Suppressor macrophage treated with lipopolysaccharide for 4 hours (primary cell): Measurements from ENCODE around the gene TBC1D5.

Experiments
- DNase-seq: peaks from one replicate; pipeline ENCODE4 v3.0.0-alpha.2; 2020

The TBC1D5 gene

GRCh38 chr3:17584066-17584465, 158.4 kb downstream of the TBC1D5 start:
- no peak for DNase-seq

- DNase-seq: no peak
These were observed 158.9 kb downstream of the TBC1D5 start for GRCh38 chr3:17583530-17583929.

DNA sequence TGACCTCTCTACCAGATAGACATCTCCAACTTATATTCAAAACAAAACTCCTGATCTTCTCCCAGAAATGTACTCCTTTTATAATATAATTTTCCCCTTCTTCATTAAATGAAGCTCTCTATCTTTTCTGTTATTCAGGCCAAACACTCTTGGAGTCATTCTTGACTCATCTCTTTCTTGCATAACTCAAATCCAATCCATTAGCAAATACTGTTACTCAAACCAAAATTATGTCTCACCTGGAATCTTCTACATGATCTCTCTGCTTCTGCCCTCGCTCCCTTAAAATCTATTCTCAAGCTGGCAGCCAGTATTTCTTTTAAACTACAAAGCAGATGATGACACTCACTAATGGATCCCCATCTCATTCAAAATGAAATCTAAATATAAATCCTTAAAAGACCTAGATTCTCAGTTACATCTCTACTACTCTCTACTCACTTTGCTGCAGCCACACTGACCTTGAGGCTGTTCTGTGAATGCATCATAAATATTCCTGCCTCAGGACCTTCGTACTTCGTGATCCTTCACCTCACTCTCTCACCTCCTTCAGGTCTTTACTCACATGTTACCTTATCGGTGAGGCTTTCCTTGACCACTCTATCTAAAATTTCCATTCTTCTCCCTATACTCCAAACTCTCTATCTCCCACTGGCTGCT, 160.9 kb downstream of the TBC1D5 start:
- no peak for DNase-seq

DNA sequence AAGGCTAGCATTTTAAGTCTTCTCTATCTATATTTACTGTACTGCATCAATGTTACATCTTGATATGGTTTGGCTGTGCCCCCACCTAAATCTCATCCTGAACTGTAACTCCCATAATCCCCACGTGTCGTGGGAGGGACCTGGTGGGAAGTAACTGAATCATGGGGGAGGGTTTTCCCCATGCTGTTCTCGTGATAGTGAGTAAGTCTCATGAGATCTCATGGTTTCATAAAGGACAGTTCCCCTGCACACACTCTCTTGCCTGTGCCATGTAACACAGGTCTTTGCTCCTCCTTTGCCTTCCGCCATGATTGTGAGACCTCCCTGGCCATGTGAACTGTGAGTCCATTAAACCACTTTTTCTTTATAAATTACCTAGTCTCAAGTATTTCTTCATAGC, 161.5 kb downstream of the TBC1D5 start:
- DNase-seq: peak; percentile 21

DNA sequence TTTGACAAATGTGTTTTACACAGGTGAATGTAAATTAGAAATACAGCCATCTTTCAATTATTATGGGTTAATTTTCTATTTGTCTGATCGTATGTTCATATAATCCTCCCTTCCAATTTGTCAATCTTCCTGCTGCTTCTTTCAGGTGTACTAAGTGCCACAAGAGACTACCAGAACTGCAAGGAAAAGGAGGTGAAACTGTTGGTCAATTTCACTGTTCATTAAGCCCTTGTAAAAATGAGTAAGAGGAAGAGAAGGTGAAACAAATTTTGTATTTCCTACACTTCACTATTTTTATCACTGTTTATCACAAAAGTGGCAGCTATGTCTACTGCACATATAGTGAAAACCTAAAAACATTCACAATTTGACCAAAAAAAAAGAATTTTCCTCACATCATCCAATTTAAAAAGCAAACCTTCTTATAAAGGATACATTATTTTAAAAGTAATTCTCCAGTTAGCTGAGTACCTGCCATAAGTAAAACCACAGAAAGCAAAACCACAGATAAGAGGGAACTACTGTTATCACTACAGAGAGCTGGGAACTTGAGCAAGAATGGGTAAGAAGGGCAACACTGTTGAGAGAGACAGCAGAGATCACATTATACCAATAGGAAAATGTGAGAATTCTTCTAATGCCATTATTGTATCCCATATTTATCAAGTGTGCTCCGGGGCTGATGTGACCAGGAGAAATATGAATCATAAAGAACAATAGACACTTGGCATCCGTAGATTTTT, 163.0 kb downstream of the TBC1D5 start:
- DNase-seq: no peak

- no peak for DNase-seq
These were observed 164.5 kb downstream of the TBC1D5 start for GRCh38 chr3:17577796-17578520.

- DNase-seq: no peak
These were observed 169.0 kb downstream of the TBC1D5 start for GRCh38 chr3:17573396-17573795.

GRCh38 chr3:17571686-17572085, 170.7 kb downstream of the TBC1D5 start:
- DNase-seq: no peak

DNA sequence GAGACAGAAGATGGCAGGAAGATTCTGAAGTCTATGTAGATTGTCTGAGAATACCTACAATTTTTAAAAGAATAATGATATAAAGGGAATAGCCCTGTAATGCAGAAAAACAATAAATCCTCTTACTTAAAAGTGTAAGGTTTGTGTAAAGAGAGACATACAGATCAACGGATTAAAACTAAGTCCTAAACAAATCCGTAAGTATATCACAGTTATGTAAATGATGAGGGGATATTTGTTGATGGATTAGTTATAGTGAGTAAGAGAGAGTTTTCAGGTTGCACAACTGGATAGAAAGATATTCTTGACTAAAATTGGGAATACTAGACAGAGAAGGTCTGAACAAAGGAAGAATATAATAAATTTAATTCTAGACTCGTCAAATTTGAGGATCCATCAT, 179.6 kb downstream of the TBC1D5 start:
- no peak for DNase-seq

GRCh38 chr3:17558565-17558964, 183.9 kb downstream of the TBC1D5 start:
- DNase-seq: no peak

DNA sequence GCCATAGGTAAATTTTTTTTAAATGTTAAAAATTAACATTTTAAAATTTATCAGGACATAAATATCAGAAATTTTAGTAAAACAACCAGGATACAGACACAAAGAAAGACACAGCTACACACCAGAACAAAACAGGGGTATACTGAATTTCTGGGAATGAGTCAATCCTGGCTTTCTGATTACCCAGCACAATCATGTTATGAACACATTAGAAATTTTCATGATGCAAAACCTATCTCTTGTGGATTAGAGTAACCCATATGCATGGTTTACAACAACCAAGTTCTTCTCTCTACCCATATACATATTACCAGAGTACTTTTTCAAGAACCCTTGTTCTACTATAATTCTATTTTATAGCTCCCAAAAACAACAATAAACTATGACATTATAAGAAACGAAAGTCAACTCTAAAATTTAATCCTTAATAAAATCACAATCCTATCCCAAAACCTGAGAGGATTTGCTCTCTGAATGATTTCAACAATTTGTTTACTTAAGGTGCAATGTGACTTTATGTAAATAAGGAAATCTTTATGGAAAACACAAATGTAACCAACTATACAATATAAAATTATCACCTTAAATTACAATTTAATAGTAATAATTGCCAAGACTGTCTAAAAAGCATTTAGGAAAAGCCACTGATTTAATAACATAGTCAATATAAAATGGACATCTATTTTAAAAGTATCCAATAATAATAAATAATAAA, 184.5 kb downstream of the TBC1D5 start:
- DNase-seq: no peak

DNA sequence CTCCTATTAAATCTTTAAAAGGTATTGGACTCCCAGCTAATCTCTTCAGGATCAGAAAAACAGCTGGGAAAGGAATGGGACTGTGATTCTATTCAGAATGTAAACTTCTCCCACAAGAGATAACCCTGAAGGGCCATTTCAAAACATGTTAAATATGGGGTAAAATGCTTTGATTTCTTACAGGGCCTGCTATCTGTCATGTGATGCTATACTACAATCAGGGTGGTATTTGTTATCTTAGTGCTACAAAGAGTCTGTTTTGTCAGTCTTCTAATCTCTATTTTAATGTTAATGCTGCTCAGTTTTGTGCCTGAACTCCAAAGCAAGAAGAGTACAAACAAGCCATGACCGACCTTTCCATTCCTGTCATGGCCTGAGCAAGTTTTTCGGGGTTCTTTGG, 186.9 kb downstream of the TBC1D5 start:
- DNase-seq: no peak

- no peak for DNase-seq
These were observed 188.4 kb downstream of the TBC1D5 start for GRCh38 chr3:17554078-17554477.

DNA sequence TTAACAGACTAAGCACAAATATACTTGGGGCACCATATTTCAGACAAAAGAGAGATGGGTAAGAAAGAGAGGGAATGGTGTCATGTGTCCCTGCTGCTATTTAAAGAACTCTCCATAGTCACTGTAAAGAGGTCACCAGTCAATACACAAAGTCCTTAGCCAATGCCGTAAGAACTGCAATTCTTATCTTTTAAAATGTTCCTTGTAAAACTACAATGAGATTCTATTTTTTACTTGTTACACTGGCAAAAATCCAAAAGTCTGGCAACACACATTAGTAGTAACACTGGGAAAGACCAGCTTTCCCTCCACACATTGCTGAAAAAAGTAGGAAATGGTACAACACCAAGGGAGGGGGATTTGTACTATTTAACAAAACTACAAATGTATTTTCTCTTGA, 189.4 kb downstream of the TBC1D5 start:
- no peak for DNase-seq

- DNase-seq: no peak
These were observed 190.1 kb downstream of the TBC1D5 start for GRCh38 chr3:17552351-17552750.

DNA sequence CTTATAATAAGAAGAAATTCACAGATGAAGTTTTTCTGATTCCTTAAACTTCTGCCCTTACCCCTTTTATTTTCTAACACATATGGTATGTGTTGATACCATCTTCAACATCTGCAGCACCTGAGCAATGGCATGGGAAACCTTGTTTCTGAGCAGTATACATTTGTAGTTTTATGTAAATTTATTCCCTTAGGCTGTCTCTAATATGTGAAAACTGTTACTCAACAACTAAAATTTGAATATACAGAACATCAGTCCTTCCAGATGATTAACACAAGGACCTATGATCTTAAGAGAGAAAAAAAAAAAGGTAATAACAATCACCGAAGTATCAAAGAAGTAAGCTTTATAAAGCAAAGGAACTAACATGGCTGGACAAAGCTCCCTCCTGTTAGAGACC, 190.5 kb downstream of the TBC1D5 start:
- DNase-seq: no peak

GRCh38 chr3:17551333-17551732, 191.1 kb downstream of the TBC1D5 start:
- no peak for DNase-seq

- DNase-seq: no peak
These were observed 191.8 kb downstream of the TBC1D5 start for GRCh38 chr3:17550624-17551023.

- DNase-seq: no peak
These were observed 195.8 kb downstream of the TBC1D5 start for GRCh38 chr3:17546500-17547255.

- DNase-seq: peak; percentile 5
These were observed 197.8 kb downstream of the TBC1D5 start for GRCh38 chr3:17544632-17545031.

- DNase-seq: no peak
These were observed 199.8 kb downstream of the TBC1D5 start for GRCh38 chr3:17542591-17542990.

- DNase-seq: no peak
These were observed 203.0 kb downstream of the TBC1D5 start for GRCh38 chr3:17539436-17539835.

- no peak for DNase-seq
These were observed 207.2 kb downstream of the TBC1D5 start for GRCh38 chr3:17535274-17535673.
